SK-N-SH treated with all-trans-retinoic acid at 6 μM for 48 hours (cell line): Measurements from ENCODE around the gene HIVEP3.

Experiments
- ATAC-seq: fragments of 200-7000 bp; cut with Tn5 transposase; 3 replicates; pipeline ENCODE4 v1.9.1; 2020; ENCODE audit warnings: mild to moderate bottlenecking, moderate library complexity
- ARNTL ChIP-seq: fragments of 450-650 bp; formaldehyde crosslinking; IDR thresholded peaks from 2 replicates; pipeline ENCODE4 v1.5.0; 2020; ENCODE audit warnings: low read depth, mild to moderate bottlenecking, moderate library complexity, borderline replicate concordance
- CREB5 ChIP-seq: fragments of 250-450 bp; sonication (Bioruptor Pico); IDR thresholded peaks from 2 replicates; pipeline ENCODE4 v1.5.1; 2020; ENCODE audit warnings: low read depth, mild to moderate bottlenecking, moderate library complexity
- CSDC2 ChIP-seq: fragments of 250-450 bp; sonication (Bioruptor Pico); IDR thresholded peaks from 2 replicates; pipeline ENCODE4 v1.5.0; 2020; ENCODE audit warnings: mild to moderate bottlenecking, moderate library complexity
- CSRNP3 ChIP-seq: fragments of 250-450 bp; sonication (Bioruptor Pico); IDR thresholded peaks from 2 replicates; pipeline ENCODE4 v1.5.1; 2021; ENCODE audit warnings: mild to moderate bottlenecking, moderate library complexity
- ESRRG ChIP-seq: fragments of 250-450 bp; sonication (Bioruptor Pico); IDR thresholded peaks from 2 replicates; pipeline ENCODE4 v1.6.1; 2021; ENCODE audit warnings: mild to moderate bottlenecking
- GLIS3 ChIP-seq: fragments of 250-450 bp; sonication (Bioruptor Pico); IDR thresholded peaks from 2 replicates; pipeline ENCODE4 v1.5.0; 2020; ENCODE audit warnings: mild to moderate bottlenecking, moderate library complexity
- ISL1 ChIP-seq: fragments of 250-450 bp; sonication (Bioruptor Pico); IDR thresholded peaks from 2 replicates; pipeline ENCODE4 v2.1.2; 2022; ENCODE audit warnings: mild to moderate bottlenecking, moderate library complexity
- OSR1 ChIP-seq: fragments of 250-450 bp; sonication (Bioruptor Pico); IDR thresholded peaks from 2 replicates; pipeline ENCODE4 v1.8.0; 2022; ENCODE audit warnings: moderate library complexity, mild to moderate bottlenecking, inconsistent platforms
- PATZ1 ChIP-seq: fragments of 250-450 bp; sonication (Bioruptor Pico); IDR thresholded peaks from 2 replicates; pipeline ENCODE4 v1.8.0; 2020; ENCODE audit warnings: mild to moderate bottlenecking, moderate library complexity, borderline replicate concordance
- POU6F1 ChIP-seq: fragments of 250-450 bp; sonication (Bioruptor Pico); IDR thresholded peaks from 2 replicates; pipeline ENCODE4 v1.8.0; 2021; ENCODE audit warnings: low read depth, mild to moderate bottlenecking, moderate library complexity, borderline replicate concordance
- PPARA ChIP-seq: fragments of 250-450 bp; sonication (Bioruptor Pico); IDR thresholded peaks from 2 replicates; pipeline ENCODE4 v1.5.0; 2020; ENCODE audit warnings: mild to moderate bottlenecking, borderline replicate concordance
- RARB ChIP-seq: fragments of 250-450 bp; sonication (Bioruptor Pico); IDR thresholded peaks from 2 replicates; pipeline ENCODE4 v1.8.0; 2021; ENCODE audit warnings: mild to moderate bottlenecking, moderate library complexity
- SNAI2 ChIP-seq: fragments of 250-450 bp; sonication (Bioruptor Pico); IDR thresholded peaks from 2 replicates; pipeline ENCODE4 v1.5.0; 2020; ENCODE audit warnings: mild to moderate bottlenecking, moderate library complexity
- TSHZ2 ChIP-seq: fragments of 250-450 bp; sonication (Bioruptor Pico); IDR thresholded peaks from 2 replicates; pipeline ENCODE4 v1.5.0; 2020; ENCODE audit warnings: mild to moderate bottlenecking, moderate library complexity
- ZC3H10 ChIP-seq: fragments of 250-450 bp; sonication (Bioruptor Pico); IDR thresholded peaks from 2 replicates; pipeline ENCODE4 v1.5.1; 2021; ENCODE audit warnings: mild to moderate bottlenecking, moderate library complexity
- ZFP3 ChIP-seq: fragments of 250-450 bp; sonication (Bioruptor Pico); IDR thresholded peaks from 2 replicates; pipeline ENCODE4 v1.5.0; 2020; ENCODE audit warnings: mild to moderate bottlenecking, moderate library complexity
- ZFP30 ChIP-seq: fragments of 450-650 bp; formaldehyde crosslinking; IDR thresholded peaks from 2 replicates; pipeline ENCODE4 v1.5.0; 2022; ENCODE audit warnings: mild to moderate bottlenecking, moderate library complexity
- ZNF565 ChIP-seq: fragments of 450-650 bp; formaldehyde crosslinking; conservative IDR thresholded peaks from 2 replicates; pipeline ENCODE4 v1.5.0; 2020; ENCODE audit warnings: low read depth, mild to moderate bottlenecking, moderate library complexity
- ZNF8 ChIP-seq: fragments of 450-650 bp; formaldehyde crosslinking; IDR thresholded peaks from 2 replicates; pipeline ENCODE4 v1.5.0; 2020; ENCODE audit warnings: mild to moderate bottlenecking, moderate library complexity

The HIVEP3 gene

GRCh38 chr1:41598325-41598724, 320.4 kb downstream of the HIVEP3 start (continued):
- TF ChIP-seq ZC3H10 (CRISPR knock-in tag) = no peak

- TF ChIP-seq PPARA = no peak
- TF ChIP-seq OSR1 (CRISPR knock-in tag) = no peak
- no peak for TF ChIP-seq ESRRG (CRISPR knock-in tag)
- TF ChIP-seq CSDC2 (CRISPR knock-in tag) = no peak
- TF ChIP-seq ISL1 (CRISPR knock-in tag) = no peak
- TF ChIP-seq GLIS3 (CRISPR knock-in tag) = no peak
- no peak for TF ChIP-seq ZFP30 (CRISPR knock-in tag)
- no peak for TF ChIP-seq RARB (CRISPR knock-in tag)
- no peak for TF ChIP-seq CSRNP3 (CRISPR knock-in tag)
- no peak for TF ChIP-seq SNAI2 (CRISPR knock-in tag)
- no peak for ATAC-seq
These were observed 326.1 kb downstream of the HIVEP3 start for GRCh38 chr1:41592451-41593125.

GRCh38 chr1:41591891-41592290, 326.8 kb downstream of the HIVEP3 start:
- no peak for ATAC-seq
- TF ChIP-seq POU6F1 (CRISPR knock-in tag) (no peak), SNAI2 (CRISPR knock-in tag) (no peak), ISL1 (CRISPR knock-in tag) (no peak), CSRNP3 (CRISPR knock-in tag) (no peak), TSHZ2 (CRISPR knock-in tag) (no peak), ZNF8 (no peak), OSR1 (CRISPR knock-in tag) (no peak)

- ATAC-seq = no peak
- TF ChIP-seq ZNF565 (CRISPR knock-in tag) = no peak
- no peak for TF ChIP-seq ZNF8
- TF ChIP-seq RARB (CRISPR knock-in tag) = no peak
- TF ChIP-seq SNAI2 (CRISPR knock-in tag) = no peak
- no peak for TF ChIP-seq ZFP3 (CRISPR knock-in tag)
- no peak for TF ChIP-seq ZFP30 (CRISPR knock-in tag)
- TF ChIP-seq OSR1 (CRISPR knock-in tag) = no peak
- TF ChIP-seq CREB5 (CRISPR knock-in tag) = no peak
- TF ChIP-seq CSDC2 (CRISPR knock-in tag) = no peak
- no peak for TF ChIP-seq ARNTL (CRISPR knock-in tag)
- TF ChIP-seq PPARA = no peak
- no peak for TF ChIP-seq GLIS3 (CRISPR knock-in tag)
- TF ChIP-seq PATZ1 (CRISPR knock-in tag) = no peak
- TF ChIP-seq POU6F1 (CRISPR knock-in tag) = no peak
- no peak for TF ChIP-seq ESRRG (CRISPR knock-in tag)
- TF ChIP-seq TSHZ2 (CRISPR knock-in tag) = no peak
These were observed 328.4 kb downstream of the HIVEP3 start for GRCh38 chr1:41590331-41590730.
